ENCODE measurements around the gene RASGRF1.

DNA sequence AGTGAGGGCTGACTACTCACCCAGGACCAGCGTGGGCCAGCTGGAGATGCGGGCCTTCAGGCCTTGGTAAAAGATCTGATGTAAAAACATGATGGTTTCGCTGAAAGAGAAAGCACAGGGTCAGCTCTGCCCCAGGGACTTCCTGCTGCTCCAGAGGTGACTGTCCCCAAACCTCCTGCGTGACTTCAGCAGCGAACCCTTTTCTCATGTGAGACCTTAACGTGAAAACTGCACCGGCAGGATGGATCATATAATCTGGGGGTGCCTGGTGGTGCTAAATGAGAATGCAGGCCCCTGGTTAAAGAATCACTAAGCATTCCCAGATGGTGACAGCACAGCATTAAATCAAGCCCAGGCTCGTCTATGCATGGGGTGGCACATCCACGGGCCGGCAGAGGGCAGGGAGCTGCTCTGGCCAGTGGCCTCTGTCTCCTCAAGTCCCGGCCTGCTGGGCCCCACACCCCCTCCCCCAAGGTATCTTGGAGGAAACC lies 55.4 kb downstream of the RASGRF1 start:
- TF ChIP-seq, protein P1, sequence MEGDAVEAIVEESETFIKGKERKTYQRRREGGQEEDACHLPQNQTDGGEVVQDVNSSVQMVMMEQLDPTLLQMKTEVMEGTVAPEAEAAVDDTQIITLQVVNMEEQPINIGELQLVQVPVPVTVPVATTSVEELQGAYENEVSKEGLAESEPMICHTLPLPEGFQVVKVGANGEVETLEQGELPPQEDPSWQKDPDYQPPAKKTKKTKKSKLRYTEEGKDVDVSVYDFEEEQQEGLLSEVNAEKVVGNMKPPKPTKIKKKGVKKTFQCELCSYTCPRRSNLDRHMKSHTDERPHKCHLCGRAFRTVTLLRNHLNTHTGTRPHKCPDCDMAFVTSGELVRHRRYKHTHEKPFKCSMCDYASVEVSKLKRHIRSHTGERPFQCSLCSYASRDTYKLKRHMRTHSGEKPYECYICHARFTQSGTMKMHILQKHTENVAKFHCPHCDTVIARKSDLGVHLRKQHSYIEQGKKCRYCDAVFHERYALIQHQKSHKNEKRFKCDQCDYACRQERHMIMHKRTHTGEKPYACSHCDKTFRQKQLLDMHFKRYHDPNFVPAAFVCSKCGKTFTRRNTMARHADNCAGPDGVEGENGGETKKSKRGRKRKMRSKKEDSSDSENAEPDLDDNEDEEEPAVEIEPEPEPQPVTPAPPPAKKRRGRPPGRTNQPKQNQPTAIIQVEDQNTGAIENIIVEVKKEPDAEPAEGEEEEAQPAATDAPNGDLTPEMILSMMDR (IDR thresholded peaks at IDR 0.05): no peak
- no peak for TF ChIP-seq POLR2A (IDR thresholded peaks at IDR 0.05)

Data from adrenal gland (tissue), 5 donors.